Prostate gland (tissue), 2 donors: ENCODE measurements around the gene CCSER1. TPM values are rescaled to one million over a fixed set of nuclear protein-coding genes. Genes with fewer than 3 reads are reported as not detected.
A peak's percentile ranks its signal among the peaks of the same experiment; 100 is the strongest.

Source experiments
- DNase-seq: peaks from one replicate; pipeline ENCODE4 v3.0.0-alpha.2; 2019; ENCODE audit warnings: low spot score
- H3K27ac ChIP-seq, 2 donors: fragments of 200-600 bp; sonication (generic); 2 replicates each; pipeline ENCODE4 v1.5.1; 2017 to 2019
- H3K27me3 ChIP-seq: fragments of 200-600 bp; sonication (generic); replicated peaks from 2 replicates; pipeline ENCODE4 v1.5.1; 2019; ENCODE audit not compliant: insufficient read depth
- H3K36me3 ChIP-seq, 2 donors: fragments of 200-600 bp; sonication (generic); 1 replicate in 1 of 2; 2 replicates in 1 of 2; pipeline versions ENCODE4 v1.5.1 to v1.8.1; 2017 to 2019
- H3K4me1 ChIP-seq: fragments of 200-600 bp; sonication (generic); replicated peaks from 2 replicates; pipeline ENCODE4 v1.5.1; 2019
- H3K4me3 ChIP-seq, 2 donors: fragments of 200-600 bp; sonication (generic); 2 replicates each; pipeline ENCODE4 v1.5.1; 2017 to 2019
- H3K9me3 ChIP-seq: fragments of 200-600 bp; sonication (generic); 2 replicates; pipeline ENCODE4 v1.5.1; 2017
- POLR2A ChIP-seq: fragments of 450-650 bp; IDR thresholded peaks from one replicate; pipeline ENCODE4 v1.6.1; 2016; ENCODE audit warnings: antibody characterized with exemption, mild to moderate bottlenecking
- POLR2AphosphoS5 ChIP-seq: sonication (generic); formaldehyde crosslinking; IDR thresholded peaks from one replicate; pipeline ENCODE4 v1.6.1; 2017; ENCODE audit warnings: antibody characterized with exemption
- WGBS: methylation state at CpG from one replicate; pipeline ENCODE4 v1.1.5; 2018; 5-methylcytosine and 5-hydroxymethylcytosine counted together
- intact Hi-C: fragments of 100-400 bp; cut with DNase I; formaldehyde crosslinking; loops from one replicate; pipeline ENCODE4 v1.14.2; 2022
- total RNA-seq, 2 donors: library from RNA; depleted of rRNA; stranded (reverse); fragments of >200 nt; gene quantifications; one replicate each; pipeline ENCODE4 v1.1.0, GENCODE V29; 2016
- TF ChIP-seq, protein P1 (sequence below), 4 experiments: fragments of 200-600 bp in 2 of 4; fragments of 450-650 bp in 2 of 4; sonication (generic) in 2 of 4; IDR thresholded peaks; 1 replicate in 3 of 4; 2 replicates in 1 of 4; pipeline ENCODE4 v1.5.1; 2016 to 2019; ENCODE audit warnings: antibody characterized with exemption in 4 of 4, mild to moderate bottlenecking in 2 of 4, moderate library complexity in 2 of 4

CCSER1 gene
- 10 to 100 TPM; 11.9 to 32.2 TPM for total RNA-seq

DNA sequence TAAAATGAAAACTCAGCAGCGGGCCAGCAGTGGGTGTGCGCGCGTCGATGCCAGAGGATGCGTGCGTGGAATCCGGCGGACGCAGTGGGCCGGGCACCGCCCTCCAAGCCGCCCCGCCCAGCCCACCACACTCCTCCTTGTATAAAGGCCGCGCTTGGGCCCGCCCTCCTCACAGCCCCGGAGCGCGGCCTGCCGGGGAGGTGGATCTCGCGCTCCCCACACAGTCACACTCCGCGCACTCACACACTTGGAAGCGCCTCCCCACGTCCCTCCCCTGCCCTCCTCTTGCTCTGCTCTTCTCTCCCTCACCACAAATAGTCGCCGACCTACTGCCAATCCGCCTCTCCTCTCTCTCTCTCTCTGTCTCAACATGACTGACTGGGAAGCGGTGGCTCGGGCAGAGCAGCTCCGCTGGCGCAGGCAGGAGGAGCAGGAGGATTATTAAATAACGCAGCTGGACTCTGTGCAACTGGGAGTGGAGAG lies at the start of gene CCSER1:
Gene CCSER1, plus strand, starts transcription at position 172 of the 483 bp plus-strand sequence.
- Histone ChIP-seq H3K36me3 (no peaks in the 10 kb centered on the region), H3K4me1 (no peaks in the 10 kb centered on the region), H3K27me3 (no peaks in the 10 kb centered on the region), H3K4me3 (peak within 1 kb of the TSS; percentile 67 to 77), H3K27ac (peak within 1 kb of the TSS; percentile 85 to 86), H3K9me3 (no peaks in the 10 kb centered on the region)
- under 1% methylated on average over 35 of the region's 35 CpGs for WGBS
- peak; percentile 80 for DNase-seq
- TF ChIP-seq POLR2A: peak; percentile 80
- TF ChIP-seq, protein P1, sequence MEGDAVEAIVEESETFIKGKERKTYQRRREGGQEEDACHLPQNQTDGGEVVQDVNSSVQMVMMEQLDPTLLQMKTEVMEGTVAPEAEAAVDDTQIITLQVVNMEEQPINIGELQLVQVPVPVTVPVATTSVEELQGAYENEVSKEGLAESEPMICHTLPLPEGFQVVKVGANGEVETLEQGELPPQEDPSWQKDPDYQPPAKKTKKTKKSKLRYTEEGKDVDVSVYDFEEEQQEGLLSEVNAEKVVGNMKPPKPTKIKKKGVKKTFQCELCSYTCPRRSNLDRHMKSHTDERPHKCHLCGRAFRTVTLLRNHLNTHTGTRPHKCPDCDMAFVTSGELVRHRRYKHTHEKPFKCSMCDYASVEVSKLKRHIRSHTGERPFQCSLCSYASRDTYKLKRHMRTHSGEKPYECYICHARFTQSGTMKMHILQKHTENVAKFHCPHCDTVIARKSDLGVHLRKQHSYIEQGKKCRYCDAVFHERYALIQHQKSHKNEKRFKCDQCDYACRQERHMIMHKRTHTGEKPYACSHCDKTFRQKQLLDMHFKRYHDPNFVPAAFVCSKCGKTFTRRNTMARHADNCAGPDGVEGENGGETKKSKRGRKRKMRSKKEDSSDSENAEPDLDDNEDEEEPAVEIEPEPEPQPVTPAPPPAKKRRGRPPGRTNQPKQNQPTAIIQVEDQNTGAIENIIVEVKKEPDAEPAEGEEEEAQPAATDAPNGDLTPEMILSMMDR (IDR thresholded peaks at IDR 0.05): peak in 1 of 4 experiments; percentile 14
- peak; percentile 70 for TF ChIP-seq POLR2AphosphoS5
- intact Hi-C loops: no loop called here

DNA sequence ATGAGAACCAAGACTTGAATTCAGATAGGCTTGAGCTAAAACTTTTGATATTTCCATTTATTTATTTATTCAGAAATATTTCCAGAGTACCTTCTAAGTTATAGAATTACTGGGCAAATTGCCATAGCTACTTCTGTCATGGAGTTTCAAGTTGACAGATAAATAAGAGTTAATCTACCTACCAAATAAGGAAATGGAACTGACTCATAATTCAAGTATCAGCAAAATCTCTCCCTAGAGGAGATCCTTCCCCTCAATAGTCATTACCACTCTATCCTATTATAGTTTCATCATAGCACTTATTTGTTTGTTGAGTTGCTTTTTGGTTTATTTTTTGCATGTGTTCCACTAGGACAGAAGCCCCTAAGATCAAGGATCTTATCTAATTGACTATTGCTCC lies 48.8 kb upstream of the CCSER1 start:
- TF ChIP-seq, protein P1 (IDR thresholded peaks at IDR 0.05): no peak
- TF ChIP-seq POLR2AphosphoS5: no peak
- TF ChIP-seq POLR2A: no peak
- intact Hi-C loops: no loop called here
- Histone ChIP-seq H3K4me1 (no peaks in the 10 kb centered on the region), H3K27ac (no peak overlapping the region), H3K9me3 (no peaks in the 10 kb centered on the region), H3K27me3 (no peaks in the 10 kb centered on the region), H3K36me3 (no peaks in the 10 kb centered on the region), H3K4me3 (no peak overlapping the region)
- no peak for DNase-seq

DNA sequence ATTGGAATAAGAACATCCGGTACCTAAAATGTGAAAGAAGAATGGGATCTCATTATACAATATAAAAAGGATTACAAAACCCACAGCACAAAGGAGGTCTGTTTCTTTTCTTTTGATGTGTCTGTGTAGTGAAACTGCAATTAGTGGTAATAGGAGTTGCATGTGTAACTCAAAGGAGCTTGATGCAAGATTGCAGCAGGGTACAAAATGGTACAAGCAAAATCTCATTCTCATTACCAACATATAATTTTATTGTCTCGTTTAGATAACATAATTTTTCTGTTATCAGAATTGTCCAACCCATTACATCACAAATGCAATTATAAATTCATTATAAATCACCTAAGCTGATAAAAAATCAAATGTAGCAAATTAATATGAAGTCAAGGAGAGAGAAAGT lies 47.1 kb upstream of the CCSER1 start:
- no peak overlapping the region for H3K27ac ChIP-seq
- no peaks in the 10 kb centered on the region for H3K9me3 ChIP-seq
- WGBS: 63% methylated on average over 2 of the region's 2 CpGs
- no peak for DNase-seq
- TF ChIP-seq, protein P1 (IDR thresholded peaks at IDR 0.05): no peak
- TF ChIP-seq POLR2A (no peak), POLR2AphosphoS5 (no peak)
- no peak overlapping the region for H3K4me3 ChIP-seq
- H3K36me3 ChIP-seq: no peaks in the 10 kb centered on the region
- intact Hi-C loops: no loop called here
- no peaks in the 10 kb centered on the region for H3K4me1 ChIP-seq
- no peaks in the 10 kb centered on the region for H3K27me3 ChIP-seq

DNA sequence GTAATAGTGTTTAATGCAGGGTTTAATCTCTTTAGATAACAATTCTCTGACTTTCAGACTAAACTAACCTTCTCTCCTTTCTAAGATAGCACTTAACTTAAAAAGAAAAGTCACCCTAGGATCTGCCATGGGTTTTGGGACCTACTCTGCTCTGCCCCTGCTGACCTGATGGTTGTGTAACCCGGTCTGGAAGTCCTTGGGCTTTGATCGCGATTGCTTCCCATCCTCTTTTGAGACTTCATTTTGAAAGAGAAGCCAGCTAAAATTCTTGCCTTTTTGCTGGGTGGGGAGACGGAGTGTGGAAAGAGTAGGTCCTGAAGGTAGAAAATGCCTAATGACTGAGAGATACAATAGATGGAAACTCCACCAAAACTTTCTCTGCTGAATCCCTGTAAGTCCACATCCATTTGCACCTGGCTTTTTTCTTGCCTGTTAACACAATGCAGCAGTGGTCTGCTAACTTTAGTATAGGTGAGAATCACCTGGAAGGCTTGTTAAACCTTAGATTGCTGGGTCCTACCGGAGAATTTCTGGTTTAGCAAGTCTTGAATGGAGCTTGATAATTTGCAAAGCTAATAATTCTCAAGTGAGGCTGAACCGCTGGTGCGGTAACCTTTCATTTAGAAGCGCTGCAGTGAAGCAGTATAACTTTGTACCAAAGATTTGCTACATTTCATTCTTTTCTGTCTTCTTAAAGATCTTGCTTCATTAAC lies 45.6 kb upstream of the CCSER1 start:
- WGBS: 49% methylated on average over 8 of the region's 8 CpGs
- Histone ChIP-seq H3K4me1 (no peaks in the 10 kb centered on the region), H3K4me3 (no peak overlapping the region), H3K27me3 (no peaks in the 10 kb centered on the region), H3K27ac (no peak overlapping the region), H3K36me3 (no peaks in the 10 kb centered on the region), H3K9me3 (no peaks in the 10 kb centered on the region)
- intact Hi-C loops: no loop called here
- TF ChIP-seq POLR2A (no peak), POLR2AphosphoS5 (no peak)
- TF ChIP-seq, protein P1 (IDR thresholded peaks at IDR 0.05): no peak
- no peak for DNase-seq

DNA sequence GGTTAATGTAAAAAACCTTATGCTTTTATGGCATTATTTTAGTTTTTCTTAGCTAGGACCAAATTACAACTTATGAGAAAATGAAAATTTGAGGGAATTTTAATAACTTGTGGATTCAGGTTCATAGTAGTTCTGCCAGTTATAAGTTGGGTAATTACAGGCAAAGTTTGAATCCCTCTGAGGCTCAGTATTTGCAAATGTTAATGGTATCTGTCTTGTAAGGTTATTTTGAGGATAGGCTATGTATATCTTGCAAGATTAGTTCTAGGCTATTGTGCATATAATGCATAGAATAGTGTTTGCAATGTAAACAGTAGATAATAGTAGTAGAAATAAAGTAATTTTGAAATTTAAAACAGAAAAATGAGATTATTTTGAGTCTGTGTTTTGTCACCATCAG lies 44.7 kb upstream of the CCSER1 start:
- intact Hi-C loops: no loop called here

More for the DNA sequence above, 44.7 kb upstream of the CCSER1 start:
- DNase-seq: no peak
- no peak overlapping the region for H3K4me3 ChIP-seq
- TF ChIP-seq, protein P1 (IDR thresholded peaks at IDR 0.05): no peak
- TF ChIP-seq POLR2AphosphoS5 (no peak), POLR2A (no peak)
- H3K4me1 ChIP-seq: no peaks in the 10 kb centered on the region
- H3K9me3 ChIP-seq: no peaks in the 10 kb centered on the region
- H3K36me3 ChIP-seq: no peaks in the 10 kb centered on the region
- no peaks in the 10 kb centered on the region for H3K27me3 ChIP-seq
- H3K27ac ChIP-seq: no peak overlapping the region
